Stimulated activated CD8-positive, alpha-beta memory T cell treated with anti-CD3 and anti-CD28 coated beads, Interleukin-12 subunit alpha, Interleukin-12 subunit beta, amount 100 ng/mL, for 24 hours (primary cell): ENCODE measurements around the gene SMPD3.

Source experiments
- DNase-seq: peaks from one replicate; pipeline ENCODE4 v3.0.0-alpha.2; 2020; ENCODE audit errors: extremely low read depth

SMPD3 gene

GRCh38 chr16:68404736-68405345 is 43.5 kb downstream of the SMPD3 start:
- DNase-seq, result no peak

GRCh38 chr16:68403704-68404103 is 44.6 kb downstream of the SMPD3 start:
- DNase-seq, result no peak

- DNase-seq, result no peak
These were observed 45.1 kb downstream of the SMPD3 start for GRCh38 chr16:68403177-68403576.

- DNase-seq, result no peak
These were observed 45.6 kb downstream of the SMPD3 start for GRCh38 chr16:68402748-68403040.

- no peak for DNase-seq
These were observed 46.2 kb downstream of the SMPD3 start for GRCh38 chr16:68401871-68402747.

GRCh38 chr16:68400924-68401460 is 47.3 kb downstream of the SMPD3 start:
- DNase-seq, result no peak

GRCh38 chr16:68400083-68400923 is 48.0 kb downstream of the SMPD3 start:
- DNase-seq, result no peak

GRCh38 chr16:68399456-68399855 is 48.9 kb downstream of the SMPD3 start:
- DNase-seq, result no peak

- DNase-seq, result no peak
These were observed 50.6 kb downstream of the SMPD3 start for GRCh38 chr16:68397710-68398201.

- no peak for DNase-seq
These were observed 51.8 kb downstream of the SMPD3 start for GRCh38 chr16:68396481-68396880.

- no peak for DNase-seq
These were observed 52.5 kb downstream of the SMPD3 start for GRCh38 chr16:68395815-68396214.

- DNase-seq, result no peak
These were observed 53.0 kb downstream of the SMPD3 start for GRCh38 chr16:68395167-68395786.

GRCh38 chr16:68393333-68393732 is 55.0 kb downstream of the SMPD3 start:
- DNase-seq, result no peak

GRCh38 chr16:68389750-68390371 is 58.4 kb downstream of the SMPD3 start:
- no peak for DNase-seq

- no peak for DNase-seq
These were observed 59.3 kb downstream of the SMPD3 start for GRCh38 chr16:68389006-68389405.

GRCh38 chr16:68388124-68388523 is 60.2 kb downstream of the SMPD3 start:
- DNase-seq, result no peak

GRCh38 chr16:68387301-68387700 is 61.0 kb downstream of the SMPD3 start:
- DNase-seq, result no peak

- DNase-seq, result no peak
These were observed 61.7 kb downstream of the SMPD3 start for GRCh38 chr16:68386628-68387027.

- no peak for DNase-seq
These were observed 62.9 kb downstream of the SMPD3 start for GRCh38 chr16:68385371-68385770.

GRCh38 chr16:68384288-68385161 is 63.8 kb downstream of the SMPD3 start:
- no peak for DNase-seq
